ENCODE results near the gene ALG13. TPM values are rescaled to one million over a fixed set of nuclear protein-coding genes. Genes with fewer than 3 reads are reported as not detected.

The ALG13 gene
- total RNA-seq, 1 donor: 51.4 TPM

DNA sequence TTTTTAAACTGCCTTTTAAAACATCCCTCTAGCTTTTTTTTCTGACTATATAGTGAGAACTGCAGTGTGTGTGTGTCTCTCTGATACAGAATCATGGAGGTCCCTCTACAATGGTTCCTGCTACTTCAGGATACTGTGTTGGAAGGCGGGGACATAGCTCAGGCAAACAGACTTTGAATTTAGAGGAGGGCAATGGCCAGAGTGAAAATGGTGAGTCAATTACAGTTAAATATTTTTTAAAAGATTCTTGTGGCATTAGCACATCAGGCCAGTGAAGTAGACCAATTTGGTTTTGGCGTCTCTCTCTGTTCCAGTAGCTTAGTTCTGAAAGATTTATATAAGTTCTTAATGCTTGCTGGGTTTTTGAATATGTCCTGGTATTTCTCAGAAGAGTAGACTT, 47.1 kb downstream of the ALG13 start:
- Histone ChIP-seq H4K20me1 (ENCODE audit: insufficient read depth, low read length) (no peaks in the 10 kb centered on the region), H3K9me3 (ENCODE audit: low read depth, low read length) (no peaks in the 10 kb centered on the region), H3K4me1 (ENCODE audit: insufficient read depth, low read length) (no peaks in the 10 kb centered on the region), H3K79me2 (ENCODE audit: insufficient read depth, low read length) (no peaks in the 10 kb centered on the region), H3K4me2 (ENCODE audit: insufficient read depth, low read length) (no peak overlapping the region), H2AFZ (ENCODE audit: low read length) (no peak overlapping the region), H3K27me3 (ENCODE audit: insufficient read depth, low read length) (peaks cover 7% of the 10 kb centered on the region), H3K4me3 (ENCODE audit: insufficient read depth, low read length) (no peak overlapping the region), H3K27ac (ENCODE audit: low read depth, low read length) (no peak overlapping the region), H3K36me3 (ENCODE audit: insufficient read depth, low read length) (peaks cover 9% of the 10 kb centered on the region)
- TF ChIP-seq, protein P1, sequence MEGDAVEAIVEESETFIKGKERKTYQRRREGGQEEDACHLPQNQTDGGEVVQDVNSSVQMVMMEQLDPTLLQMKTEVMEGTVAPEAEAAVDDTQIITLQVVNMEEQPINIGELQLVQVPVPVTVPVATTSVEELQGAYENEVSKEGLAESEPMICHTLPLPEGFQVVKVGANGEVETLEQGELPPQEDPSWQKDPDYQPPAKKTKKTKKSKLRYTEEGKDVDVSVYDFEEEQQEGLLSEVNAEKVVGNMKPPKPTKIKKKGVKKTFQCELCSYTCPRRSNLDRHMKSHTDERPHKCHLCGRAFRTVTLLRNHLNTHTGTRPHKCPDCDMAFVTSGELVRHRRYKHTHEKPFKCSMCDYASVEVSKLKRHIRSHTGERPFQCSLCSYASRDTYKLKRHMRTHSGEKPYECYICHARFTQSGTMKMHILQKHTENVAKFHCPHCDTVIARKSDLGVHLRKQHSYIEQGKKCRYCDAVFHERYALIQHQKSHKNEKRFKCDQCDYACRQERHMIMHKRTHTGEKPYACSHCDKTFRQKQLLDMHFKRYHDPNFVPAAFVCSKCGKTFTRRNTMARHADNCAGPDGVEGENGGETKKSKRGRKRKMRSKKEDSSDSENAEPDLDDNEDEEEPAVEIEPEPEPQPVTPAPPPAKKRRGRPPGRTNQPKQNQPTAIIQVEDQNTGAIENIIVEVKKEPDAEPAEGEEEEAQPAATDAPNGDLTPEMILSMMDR (IDR thresholded peaks at IDR 0.05; ENCODE audit: extremely low read depth, low read depth, low read length): no peak
- DNase-seq (ENCODE audit: insufficient read length, low spot score, missing footprints): peak; percentile 67

GRCh38 chrX:111731351-111731750, 50.4 kb downstream of the ALG13 start:
- no peaks in the 10 kb centered on the region for H3K9me3 ChIP-seq (ENCODE audit: low read depth, low read length)
- no peaks in the 10 kb centered on the region for H4K20me1 ChIP-seq (ENCODE audit: insufficient read depth, low read length)
- H3K79me2 ChIP-seq (ENCODE audit: insufficient read depth, low read length): no peaks in the 10 kb centered on the region
- H2AFZ ChIP-seq (ENCODE audit: low read length): no peak overlapping the region
- no peak overlapping the region for H3K27ac ChIP-seq (ENCODE audit: low read depth, low read length)
- H3K4me3 ChIP-seq (ENCODE audit: insufficient read depth, low read length): no peak overlapping the region
- TF ChIP-seq, protein P1 (IDR thresholded peaks at IDR 0.05; ENCODE audit: extremely low read depth, low read depth, low read length): no peak
- no peak for DNase-seq (ENCODE audit: insufficient read length, low spot score, missing footprints)
- no peak overlapping the region for H3K4me2 ChIP-seq (ENCODE audit: insufficient read depth, low read length)
- H3K36me3 ChIP-seq (ENCODE audit: insufficient read depth, low read length): peaks cover 9% of the 10 kb centered on the region
- H3K27me3 ChIP-seq (ENCODE audit: insufficient read depth, low read length): peaks cover 7% of the 10 kb centered on the region
- H3K4me1 ChIP-seq (ENCODE audit: insufficient read depth, low read length): no peaks in the 10 kb centered on the region

DNA sequence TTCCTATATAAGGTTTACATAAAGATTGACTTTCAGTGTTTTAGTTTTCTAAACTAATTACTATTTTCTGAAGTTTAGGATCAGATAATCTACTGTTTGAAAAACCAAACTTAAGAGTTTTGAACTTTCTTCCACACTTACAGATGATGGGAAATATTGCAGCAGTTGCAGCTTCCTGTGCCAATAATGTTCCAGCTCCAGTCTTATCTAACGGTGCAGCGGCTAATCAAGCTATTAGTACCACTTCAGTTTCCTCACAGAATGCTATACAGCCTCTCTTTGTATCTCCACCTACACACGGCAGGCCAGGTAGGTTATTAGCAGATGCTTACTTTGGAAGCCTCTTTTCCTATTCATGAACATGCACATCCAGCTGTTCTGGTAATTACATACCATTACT, 55.6 kb downstream of the ALG13 start:
- Histone ChIP-seq H3K4me3 (ENCODE audit: insufficient read depth, low read length) (no peak overlapping the region), H3K27ac (ENCODE audit: low read depth, low read length) (no peak overlapping the region), H3K27me3 (ENCODE audit: insufficient read depth, low read length) (peaks cover 7% of the 10 kb centered on the region), H3K9me3 (ENCODE audit: low read depth, low read length) (no peaks in the 10 kb centered on the region), H3K4me2 (ENCODE audit: insufficient read depth, low read length) (no peak overlapping the region), H4K20me1 (ENCODE audit: insufficient read depth, low read length) (no peaks in the 10 kb centered on the region), H2AFZ (ENCODE audit: low read length) (no peak overlapping the region), H3K4me1 (ENCODE audit: insufficient read depth, low read length) (no peaks in the 10 kb centered on the region), H3K36me3 (ENCODE audit: insufficient read depth, low read length) (peaks cover 12% of the 10 kb centered on the region), H3K79me2 (ENCODE audit: insufficient read depth, low read length) (no peaks in the 10 kb centered on the region)
- TF ChIP-seq, protein P1 (IDR thresholded peaks at IDR 0.05; ENCODE audit: extremely low read depth, low read depth, low read length): no peak
- DNase-seq (ENCODE audit: insufficient read length, low spot score, missing footprints): no peak

GRCh38 chrX:111742018-111742417, 61.0 kb downstream of the ALG13 start:
- H3K4me2 ChIP-seq (ENCODE audit: insufficient read depth, low read length): no peak overlapping the region
- no peak overlapping the region for H3K27ac ChIP-seq (ENCODE audit: low read depth, low read length)
- no peak overlapping the region for H2AFZ ChIP-seq (ENCODE audit: low read length)
- H4K20me1 ChIP-seq (ENCODE audit: insufficient read depth, low read length): peaks cover 2% of the 10 kb centered on the region
- H3K9me3 ChIP-seq (ENCODE audit: low read depth, low read length): no peaks in the 10 kb centered on the region
- peaks cover 6% of the 10 kb centered on the region for H3K36me3 ChIP-seq (ENCODE audit: insufficient read depth, low read length)
- TF ChIP-seq, protein P1 (IDR thresholded peaks at IDR 0.05; ENCODE audit: extremely low read depth, low read depth, low read length): no peak
- no peak overlapping the region for H3K4me3 ChIP-seq (ENCODE audit: insufficient read depth, low read length)
- no peak for DNase-seq (ENCODE audit: insufficient read length, low spot score, missing footprints)
- H3K4me1 ChIP-seq (ENCODE audit: insufficient read depth, low read length): no peaks in the 10 kb centered on the region
- H3K79me2 ChIP-seq (ENCODE audit: insufficient read depth, low read length): no peaks in the 10 kb centered on the region
- no peaks in the 10 kb centered on the region for H3K27me3 ChIP-seq (ENCODE audit: insufficient read depth, low read length)
